K562 (cell line): ENCODE measurements around the gene MEIOB. TPM values are rescaled to one million over a fixed set of nuclear protein-coding genes. Genes with fewer than 3 reads are reported as not detected.
"Not testable (repeated sequence)": the region's sequence is repeated elsewhere in the genome, so short reads cannot be mapped to it uniquely, and the experiment has no call there.

Experiments
- ATAC-seq: fragments of 200-7000 bp; cut with Tn5 transposase; 3 replicates; pipeline ENCODE4 v1.9.1; 2020; ENCODE audit warnings: moderate library complexity
- BruUV-seq: library from RNA; stranded (reverse); fragments of 400-500 nt; replicated peaks from 2 replicates; lab custom pipeline; 2021; lab: Mats Ljungman, UMichigan
- CTCF ChIA-PET: fragments of 300-600 bp; formaldehyde crosslinking; extraction: SDS; loops from one replicate; lab custom pipeline; 2021; ENCODE audit warnings: low intra/inter-chr PET ratio; lab: Yijun Ruan, JAX
- POLR2A ChIA-PET: fragments of 300-600, 350-650 bp; sonication (Branson Sonifier 250); formaldehyde crosslinking; extraction: SDS; loops from one replicate; lab custom pipeline; 2021; ENCODE audit warnings: antibody characterized with exemption, inconsistent platforms; lab: Yijun Ruan, JAX
- DNase-seq, 4 experiments: peaks; one replicate each; pipeline versions ENCODE4 v3.0.0 to v3.0.0-alpha.2; 2011 to 2018; ENCODE audit warnings: low spot score in 3 of 4, mixed read lengths in 3 of 4; ENCODE audit errors: extremely low read depth in 1 of 4
- FAIRE-seq: peaks from 2 replicates; lab custom pipeline; 2011; peaks lifted over from hg19 to GRCh38; lab: Jason Lieb, UNC
- H2AFZ ChIP-seq: 2 replicates; pipeline ENCODE4 v1.6.0; 2011; ENCODE audit warnings: low read depth, low read length, control low read depth, inconsistent platforms
- H3K27ac ChIP-seq: fragments of 200-600 bp; 3 replicates; pipeline ENCODE4 v1.8.0; 2011; ENCODE audit warnings: low read depth, mild to moderate bottlenecking, control low read depth, inconsistent platforms, low read length, moderate library complexity, mixed read lengths; ENCODE audit errors: extremely low read depth
- H3K27me3 ChIP-seq, 2 experiments: fragments of 300-600 bp in 1 of 2; 2 replicates in 1 of 2; 3 replicates in 1 of 2; pipeline versions ENCODE4 v1.6.0 to v1.8.0; 2011; ENCODE audit warnings: inconsistent platforms in 2 of 2, low read length in 2 of 2, mild to moderate bottlenecking in 1 of 2, mixed read lengths in 1 of 2, moderate library complexity in 1 of 2; ENCODE audit not compliant: control insufficient read depth in 2 of 2, insufficient read depth in 2 of 2
- H3K36me3 ChIP-seq: fragments of 300-600 bp; 3 replicates; pipeline ENCODE4 v1.8.0; 2011; ENCODE audit warnings: mild to moderate bottlenecking, low read length, inconsistent platforms; ENCODE audit not compliant: control insufficient read depth, insufficient read depth
- H3K4me1 ChIP-seq, 2 experiments: fragments of 200-600 bp in 1 of 2; replicated peaks in 1 of 2; 2 replicates in 1 of 2; 3 replicates in 1 of 2; pipeline versions ENCODE4 v1.5.1 to v1.8.0; 2011; ENCODE audit warnings: inconsistent platforms in 2 of 2, low read length in 2 of 2, mild to moderate bottlenecking in 1 of 2, mixed read lengths in 1 of 2, moderate library complexity in 1 of 2; ENCODE audit not compliant: control insufficient read depth in 2 of 2, insufficient read depth in 2 of 2
- H3K4me2 ChIP-seq: 2 replicates; pipeline ENCODE4 v1.6.1; 2011; ENCODE audit warnings: low read length, control low read depth, inconsistent platforms, mixed read lengths; ENCODE audit not compliant: insufficient read depth
- H3K4me3 ChIP-seq: fragments of 200-600 bp; sonication (generic), shearing (Covaris generic); 2 replicates; pipeline ENCODE4 v1.5.1; 2016; ENCODE audit warnings: control low read depth, inconsistent platforms
- H3K79me2 ChIP-seq: fragments of 200-600 bp; 3 replicates; pipeline ENCODE4 v1.8.0; 2011; ENCODE audit warnings: low read length, inconsistent platforms; ENCODE audit not compliant: control insufficient read depth, insufficient read depth
- H3K9ac ChIP-seq, 2 experiments: 2 replicates each; pipeline versions ENCODE4 v1.6.0 to v1.6.1; 2011; ENCODE audit warnings: low read depth in 2 of 2, low read length in 2 of 2, control low read depth in 1 of 2, inconsistent platforms in 1 of 2, mild to moderate bottlenecking in 1 of 2, mixed read lengths in 1 of 2; ENCODE audit not compliant: insufficient read depth in 1 of 2
- H3K9me1 ChIP-seq: one replicate; pipeline ENCODE4 v1.6.0; 2011; ENCODE audit warnings: inconsistent platforms, mild to moderate bottlenecking, low read length, moderate library complexity; ENCODE audit not compliant: control insufficient read depth, insufficient read depth
- H3K9me3 ChIP-seq: replicated peaks from 2 replicates; pipeline ENCODE4 v1.5.1; 2011; ENCODE audit warnings: low read depth, low read length, inconsistent platforms; ENCODE audit not compliant: control insufficient read depth, insufficient read depth
- H4K20me1 ChIP-seq: replicated peaks from 2 replicates; pipeline ENCODE4 v1.6.1; 2011; ENCODE audit warnings: low read length, inconsistent platforms, mixed read lengths; ENCODE audit not compliant: control insufficient read depth, insufficient read depth
- CBFA2T3 ChIP-seq: fragments of 450-650 bp; IDR thresholded peaks from 2 replicates; pipeline ENCODE4 v1.6.1; 2017
- MXI1 ChIP-seq: IDR thresholded peaks from 2 replicates; pipeline ENCODE4 v1.6.1; 2011; ENCODE audit warnings: low read depth, mild to moderate bottlenecking, improper control_type of control experiment, low read length
- WGBS: fragments of 100-300 bp; shearing (Covaris generic); methylation state at CpG from one replicate; pipeline ENCODE4 v1.1.6; 2016; ENCODE audit warnings: low coverage, mixed read lengths; ENCODE audit not compliant: insufficient coverage; ENCODE audit errors: missing lambda C conversion rate; 5-methylcytosine and 5-hydroxymethylcytosine counted together
- in situ Hi-C: fragments of 300-500 bp; cut with MboI; formaldehyde crosslinking; loops from 4 replicates; pipeline ENCODE4 v1.15.0; 2018; ENCODE audit warnings: inconsistent platforms, mixed read lengths
- intact Hi-C: fragments of 100-400 bp; cut with micrococcal nuclease; formaldehyde crosslinking; loops from 2 replicates; pipeline ENCODE4 v1.14.2; 2022
- polyA plus RNA-seq, 8 experiments: library from polyadenylated mRNA; depleted of rRNA in 4 of 8; stranded (reverse) in 5 of 8; unstranded in 3 of 8; fragments of >200 nt; fragmentation: Nextera tagmentation in 2 of 8; fragmentation: Illumina TruSeq in 1 of 8; extraction: Ambion mirVana in 2 of 8; extraction: Trizol in 1 of 8; gene quantifications; 2 replicates each; pipeline versions ENCODE4 v1.2.1 to v1.2.3, GENCODE V29; 2011 to 2014; ENCODE audit warnings: inconsistent platforms in 1 of 8, missing spikeins in 1 of 8
- total RNA-seq, 7 experiments: library from RNA; depleted of rRNA in 6 of 7; stranded (reverse); fragments of >200 nt in 6 of 7; fragmentation: Illumina TruSeq in 2 of 7; extraction: Trizol in 2 of 7; gene quantifications; 2 replicates each; pipeline versions ENCODE4 v1.2.1 to v1.2.3, GENCODE V29; 2011 to 2021; ENCODE audit warnings: low replicate concordance in 1 of 7
- TF ChIP-seq, protein P1 (sequence below): fragments of 250-450 bp; sonication (Bioruptor Pico); IDR thresholded peaks from 2 replicates; pipeline ENCODE4 v1.5.0; 2021

Gene MEIOB
- total and polyA plus RNA-seq, 9 of the 15 experiments (the other 6 are each of a cell fraction or from before 2014, with no cell fraction given), result 25.4 to 203 (median 97.6) TPM

- H3K9ac ChIP-seq, result no peak overlapping the region; a peak in 1 of 4 replicates
- CTCF ChIA-PET, result no interaction called here
- BruUV-seq, result no TSS peak
- peaks cover 0 to 5% of the 10 kb centered on the region in 2 experiments; a peak in 3 of 5 replicates for H3K27me3 ChIP-seq
- H3K79me2 ChIP-seq, result peaks cover 5% of the 10 kb centered on the region; the same call in 2 of the 3 replicates
- 64% methylated on average over 7 of the region's 7 CpGs for WGBS
- FAIRE-seq, result no peak
- TF ChIP-seq, protein P1, sequence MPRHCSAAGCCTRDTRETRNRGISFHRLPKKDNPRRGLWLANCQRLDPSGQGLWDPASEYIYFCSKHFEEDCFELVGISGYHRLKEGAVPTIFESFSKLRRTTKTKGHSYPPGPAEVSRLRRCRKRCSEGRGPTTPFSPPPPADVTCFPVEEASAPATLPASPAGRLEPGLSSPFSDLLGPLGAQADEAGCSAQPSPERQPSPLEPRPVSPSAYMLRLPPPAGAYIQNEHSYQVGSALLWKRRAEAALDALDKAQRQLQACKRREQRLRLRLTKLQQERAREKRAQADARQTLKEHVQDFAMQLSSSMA, result no peak
- no peak for TF ChIP-seq MXI1
- no peak for TF ChIP-seq CBFA2T3
- TF ChIP-seq, all 486 proteins: peak for 0
- no peaks in the 10 kb centered on the region for H3K9me1 ChIP-seq
- ATAC-seq (no peak), DNase-seq (no peak)
- H3K4me1 ChIP-seq, result peaks cover 10 to 15% of the 10 kb centered on the region in 2 experiments
- no peak overlapping the region for H3K4me3 ChIP-seq
- intact Hi-C loops, result no loop called here
- H2AFZ ChIP-seq, result no peak overlapping the region
- H3K9me3 ChIP-seq, result no peaks in the 10 kb centered on the region
- H4K20me1 ChIP-seq, result no peaks in the 10 kb centered on the region
- H3K36me3 ChIP-seq, result no peaks in the 10 kb centered on the region
- POLR2A ChIA-PET, result interaction anchor here (1.0 to 1.1 kb wide), 2 partner anchors 8 to 10 kb away, joined by 3 to 5 read pairs; no protein-coding TSS in a partner anchor
- in situ Hi-C loops, result no loop called here
- no peak overlapping the region for H3K27ac ChIP-seq
- no peak overlapping the region for H3K4me2 ChIP-seq
These were observed 4.5 kb upstream of the MEIOB start for GRCh38 chr16:1876468-1876867.

DNA sequence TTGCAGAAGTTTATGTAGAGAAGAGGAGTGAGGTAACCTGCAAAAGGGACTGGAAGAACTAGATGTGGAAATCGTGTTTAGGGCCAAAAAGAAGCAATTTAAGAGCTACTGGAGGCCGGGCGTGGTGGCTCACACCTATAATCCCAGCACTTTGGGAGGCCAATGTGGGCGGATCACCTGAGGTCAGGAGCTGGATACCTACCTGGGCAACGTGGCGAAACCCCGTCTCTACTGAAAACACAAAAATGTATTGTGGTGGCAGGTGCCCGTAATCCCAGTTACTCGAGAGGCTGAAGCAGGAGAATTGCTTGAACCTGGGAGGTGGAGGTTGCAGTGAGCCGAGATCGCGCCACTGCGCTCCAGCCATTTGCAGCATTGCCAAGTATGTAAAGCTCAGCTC, 4.1 kb upstream of the MEIOB start:
- H2AFZ ChIP-seq, intact Hi-C loops, H3K79me2 ChIP-seq, H3K9me3 ChIP-seq, H3K9me1 ChIP-seq, ATAC-seq, CTCF ChIA-PET, H3K4me2 ChIP-seq, H3K9ac ChIP-seq, DNase-seq, H4K20me1 ChIP-seq, H3K4me3 ChIP-seq, H3K27ac ChIP-seq, H3K27me3 ChIP-seq, FAIRE-seq, BruUV-seq, in situ Hi-C loops, H3K36me3 ChIP-seq: not testable (repeated sequence)
- 65% methylated on average over 13 of the region's 13 CpGs for WGBS
- peaks cover 10 to 16% of the 10 kb centered on the region in 2 experiments for H3K4me1 ChIP-seq
- POLR2A ChIA-PET, result interaction anchor here (1.1 kb wide), 1 partner anchor 9 kb away, joined by 5 read pairs; no protein-coding TSS in a partner anchor
